ENCODE data around the gene STIP1.

Gene STIP1

GRCh38 chr11:64253043-64253442 is 67.1 kb downstream of the STIP1 start:
- DNase-seq, result no peak

- no peak for DNase-seq
Measured at GRCh38 chr11:64253481-64253880, 67.5 kb downstream of the STIP1 start.

Measured in NCI-H1048 (cell line).